ENCODE measurements around the gene ENOSF1.
"Not testable (repeated sequence)": the region's sequence is repeated elsewhere in the genome, so short reads cannot be mapped to it uniquely, and the experiment has no call there.

The ENOSF1 gene

DNA sequence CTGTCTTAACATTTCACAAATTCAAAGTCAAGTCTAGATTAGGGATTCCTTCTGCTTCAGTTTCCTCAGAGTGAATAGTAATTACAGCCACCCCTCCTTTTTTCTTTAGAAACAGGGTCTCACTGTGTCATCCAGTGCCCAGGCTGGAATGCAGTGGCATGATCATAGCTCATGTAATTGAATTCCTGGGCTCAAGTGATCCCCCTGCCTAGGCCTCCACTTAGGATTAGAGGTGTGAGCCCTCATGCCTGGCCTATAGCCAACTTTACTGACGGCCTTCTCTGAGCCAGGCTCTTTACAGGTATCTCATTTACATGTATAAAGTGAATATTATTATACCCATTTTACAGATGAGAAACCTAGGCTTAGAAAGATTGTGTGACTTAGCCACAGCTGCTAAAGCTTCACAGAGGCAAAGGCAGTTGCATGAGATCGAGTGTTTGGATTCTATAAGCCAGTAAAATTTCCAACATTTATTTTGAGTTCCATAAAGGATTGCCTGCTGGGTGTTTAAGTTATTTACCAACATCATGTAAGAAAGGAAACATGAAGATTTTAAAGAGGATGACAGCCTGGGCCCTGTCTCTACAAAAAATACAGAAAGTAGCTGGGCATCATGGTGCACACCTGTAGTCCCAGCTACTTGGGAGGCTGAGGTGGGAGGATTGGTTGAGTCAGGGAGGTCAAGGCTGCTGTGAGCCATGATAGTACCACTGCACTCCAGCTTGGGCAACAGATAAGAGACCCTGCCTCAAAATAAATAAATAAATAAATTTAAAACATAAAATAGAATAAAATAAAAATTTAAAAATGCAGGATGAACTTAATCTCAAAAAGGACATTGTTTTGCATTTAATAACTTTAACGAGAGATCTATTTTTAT, 1.8 kb downstream of the ENOSF1 start:
- DNase-seq, result no peak
- in situ Hi-C loops (cut with HindIII; ENCODE audit: low pct_ligation_motif_present, low pct_unique_long_range_greater_than_20kb, low sequenced_read_pairs), result no loop called here

DNA sequence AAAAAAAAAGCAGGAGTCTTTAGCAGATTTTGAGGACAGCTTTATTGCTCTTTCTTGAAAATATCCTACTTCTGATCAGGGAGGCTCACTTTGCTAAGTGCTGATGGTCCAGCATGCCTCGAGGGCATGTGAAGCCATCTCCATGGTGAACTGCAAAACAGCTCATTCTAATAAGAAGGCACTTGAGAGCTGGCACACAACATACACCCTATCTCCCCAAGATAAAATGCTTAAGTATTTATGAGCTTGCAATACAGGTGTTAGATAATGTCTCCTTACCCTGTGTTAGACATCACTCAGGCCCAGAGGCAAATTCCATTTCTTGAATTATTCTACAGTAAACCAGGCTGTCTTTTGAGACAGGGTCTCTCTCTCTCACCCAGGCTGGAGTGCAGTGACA, 2.7 kb downstream of the ENOSF1 start:
- in situ Hi-C loops (cut with HindIII; ENCODE audit: low pct_ligation_motif_present, low pct_unique_long_range_greater_than_20kb, low sequenced_read_pairs), result no loop called here
- DNase-seq, result no peak

DNA sequence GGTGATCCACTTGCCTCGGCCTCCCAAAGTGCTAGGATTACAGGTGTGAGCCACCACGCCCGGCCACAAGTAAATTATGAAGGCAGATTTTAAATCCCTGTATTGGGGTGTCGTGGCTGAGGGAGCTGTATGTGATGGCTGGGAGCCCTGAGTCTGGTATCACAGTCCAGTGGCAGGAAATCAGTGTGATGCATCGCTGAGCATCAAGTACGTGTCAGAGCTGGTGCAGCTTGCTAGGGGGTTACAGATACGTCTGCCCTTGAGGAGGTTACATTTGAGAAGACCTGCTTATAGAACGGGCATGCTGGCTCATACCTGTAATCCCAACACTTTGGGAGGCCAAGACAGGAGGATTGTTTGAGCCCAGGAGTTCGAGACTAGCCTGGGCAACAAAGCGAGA, 4.3 kb downstream of the ENOSF1 start:
- in situ Hi-C loops (cut with HindIII; ENCODE audit: low pct_ligation_motif_present, low pct_unique_long_range_greater_than_20kb, low sequenced_read_pairs), result no loop called here
- DNase-seq, result no peak

DNA sequence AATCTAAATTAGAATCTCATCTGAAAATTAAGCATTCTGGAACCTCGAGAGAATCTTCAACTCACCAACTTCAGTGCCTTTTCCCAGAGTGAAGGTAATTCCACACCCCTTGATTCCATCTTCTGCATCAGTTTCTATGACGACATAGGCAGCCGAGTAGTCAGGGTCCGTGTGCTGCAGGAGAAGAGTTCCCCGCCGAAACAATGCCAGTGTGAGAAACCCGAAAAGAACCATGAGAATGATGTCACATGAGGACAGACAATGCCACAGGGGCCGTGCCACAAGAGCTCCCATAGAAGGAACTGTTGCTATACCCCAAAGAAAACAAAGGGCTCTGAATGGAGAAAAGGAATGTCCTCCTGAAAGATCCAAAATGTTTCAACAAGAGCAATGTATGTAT, 6.0 kb downstream of the ENOSF1 start:
- in situ Hi-C loops (cut with HindIII; ENCODE audit: low pct_ligation_motif_present, low pct_unique_long_range_greater_than_20kb, low sequenced_read_pairs), result no loop called here
- DNase-seq, result no peak

DNA sequence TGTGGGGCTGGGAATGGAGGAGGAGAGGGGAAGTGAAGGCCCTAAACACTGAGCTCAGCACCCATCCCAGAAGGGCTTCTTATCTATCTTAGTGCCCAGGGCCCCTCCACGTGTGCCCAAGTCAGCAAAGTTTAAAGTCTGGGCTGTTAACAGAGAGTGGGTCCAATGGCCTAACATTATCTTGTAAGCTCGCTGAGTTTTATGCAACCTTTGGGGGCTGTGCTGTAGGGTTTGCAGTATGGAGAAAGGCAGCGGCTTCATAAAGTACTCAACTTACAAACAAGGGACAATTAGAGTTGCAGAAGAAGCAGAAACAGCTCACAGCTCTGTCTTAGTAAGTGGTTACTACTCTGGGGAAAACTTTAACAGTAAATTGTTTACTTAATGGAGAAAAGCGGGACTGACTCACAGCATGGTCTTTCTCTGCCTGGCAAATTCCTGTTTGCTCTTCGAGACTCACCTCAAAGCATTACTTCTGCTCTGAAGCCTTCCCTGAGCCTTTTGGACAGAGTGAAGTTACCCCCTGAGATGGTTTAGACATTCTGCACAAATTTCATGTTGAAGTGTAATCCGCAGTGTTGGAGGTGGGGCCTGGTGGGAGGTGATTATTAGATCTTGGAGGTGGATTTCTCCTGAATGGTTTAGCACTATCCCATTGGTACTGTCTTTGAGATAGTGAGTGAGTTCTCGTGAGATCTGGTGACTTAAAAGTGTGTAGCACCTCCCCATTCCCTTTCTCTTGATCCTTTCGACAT, 9.0 kb downstream of the ENOSF1 start:
- peak; percentile 76 for DNase-seq

DNA sequence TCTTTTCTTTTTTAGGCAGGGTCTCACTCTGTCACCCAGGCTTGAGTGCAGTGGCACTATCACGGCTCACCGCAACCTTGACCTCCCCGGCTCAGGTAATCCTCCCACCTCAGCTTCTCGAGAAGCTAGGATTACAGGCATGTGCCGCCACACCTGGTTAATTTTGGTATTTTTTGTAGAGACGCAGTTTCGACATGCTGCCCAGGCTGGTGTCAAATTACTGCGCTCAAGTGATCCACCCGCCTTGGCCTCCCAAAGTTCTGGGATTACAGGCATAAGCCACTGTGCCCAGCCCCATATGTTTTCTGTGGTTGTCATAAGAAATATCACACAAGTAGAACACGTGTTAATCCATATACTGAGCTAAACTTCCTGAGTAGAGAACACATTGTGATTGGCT, 14.6 kb downstream of the ENOSF1 start:
- DNase-seq, result no peak
- in situ Hi-C loops (cut with HindIII; ENCODE audit: low pct_ligation_motif_present, low pct_unique_long_range_greater_than_20kb, low sequenced_read_pairs), result no loop called here

More for the DNA sequence above, 9.0 kb downstream of the ENOSF1 start:
- in situ Hi-C loops (cut with HindIII; ENCODE audit: low pct_ligation_motif_present, low pct_unique_long_range_greater_than_20kb, low sequenced_read_pairs), result no loop called here

DNA sequence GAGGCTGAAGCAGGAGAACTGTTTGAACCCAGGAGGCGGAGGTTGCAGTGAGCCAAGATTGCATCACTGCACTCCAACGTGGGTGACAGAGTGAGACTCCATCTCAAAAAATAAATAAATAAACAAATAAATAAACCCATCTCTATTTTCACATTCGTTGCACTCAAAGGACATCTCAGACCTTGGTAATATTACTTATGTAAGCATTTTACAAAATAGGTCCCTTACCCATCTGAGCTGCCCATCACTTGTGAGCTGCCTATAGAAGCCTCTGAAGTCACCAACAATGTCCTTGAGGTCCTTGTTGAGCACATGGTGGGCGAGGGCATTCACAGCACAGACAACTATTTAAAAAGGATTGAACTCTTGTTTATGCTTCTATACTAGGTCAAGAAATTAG, 15.4 kb downstream of the ENOSF1 start:
- in situ Hi-C loops (cut with HindIII; ENCODE audit: low pct_ligation_motif_present, low pct_unique_long_range_greater_than_20kb, low sequenced_read_pairs), result no loop called here

DNA sequence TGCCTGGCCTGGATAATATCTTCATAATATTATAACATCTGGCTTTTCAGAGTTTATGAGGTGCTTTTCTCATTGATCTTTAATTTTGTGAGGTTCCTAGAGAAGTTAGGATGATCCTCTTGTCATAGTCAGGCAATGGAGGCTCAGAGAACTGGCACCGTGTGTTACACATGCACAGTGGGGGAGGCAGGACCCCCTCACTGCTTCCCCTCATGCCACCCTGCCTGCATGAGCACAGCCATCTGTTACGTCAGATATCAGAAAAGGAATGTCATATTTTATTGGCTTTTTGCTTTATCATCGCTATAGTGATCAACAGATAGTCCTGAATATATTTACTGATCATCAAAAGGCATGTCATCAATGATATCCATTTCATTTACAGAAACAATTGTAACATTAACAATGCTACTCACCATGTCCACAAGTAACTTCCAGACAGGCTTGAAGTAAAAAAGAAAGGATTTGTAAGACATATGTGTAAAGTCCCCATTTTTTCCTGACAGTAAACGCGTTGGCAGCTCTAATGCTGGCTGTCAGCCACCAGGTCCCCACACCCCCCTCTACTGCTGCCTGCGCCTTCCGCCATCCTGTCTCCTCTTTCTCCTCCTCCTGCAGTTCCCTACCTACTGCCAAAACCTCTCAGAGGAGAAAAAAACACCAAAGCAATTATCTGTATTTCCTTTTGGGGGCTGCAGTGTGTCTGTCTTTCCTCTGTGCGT, 18.8 kb downstream of the ENOSF1 start:
- in situ Hi-C loops (cut with HindIII; ENCODE audit: low pct_ligation_motif_present, low pct_unique_long_range_greater_than_20kb, low sequenced_read_pairs), result no loop called here

More for the DNA sequence above, 15.4 kb downstream of the ENOSF1 start:
- no peak for DNase-seq

DNA sequence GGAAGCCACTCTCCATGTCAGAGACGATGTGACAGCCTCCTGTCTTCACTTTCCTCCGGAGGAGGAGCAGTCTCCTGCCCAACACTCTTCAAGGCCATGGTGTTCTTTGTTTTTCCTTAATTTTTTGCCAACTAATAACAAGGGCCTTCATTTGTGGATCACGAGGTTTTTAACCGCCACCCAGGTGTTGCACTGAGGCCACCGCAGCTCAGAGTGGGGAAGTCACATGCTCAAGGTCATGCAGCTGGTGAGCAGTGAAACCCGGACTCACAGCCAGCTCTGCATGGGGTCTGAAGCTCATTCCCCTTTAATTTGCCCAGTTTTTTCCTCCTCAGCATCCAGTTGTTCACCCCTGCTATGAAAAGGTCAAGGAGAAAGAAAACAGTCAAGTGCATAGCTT, 19.6 kb downstream of the ENOSF1 start:
- no peak for DNase-seq
- in situ Hi-C loops (cut with HindIII; ENCODE audit: low pct_ligation_motif_present, low pct_unique_long_range_greater_than_20kb, low sequenced_read_pairs), result no loop called here

More for the DNA sequence above, 18.8 kb downstream of the ENOSF1 start:
- DNase-seq, result no peak

DNA sequence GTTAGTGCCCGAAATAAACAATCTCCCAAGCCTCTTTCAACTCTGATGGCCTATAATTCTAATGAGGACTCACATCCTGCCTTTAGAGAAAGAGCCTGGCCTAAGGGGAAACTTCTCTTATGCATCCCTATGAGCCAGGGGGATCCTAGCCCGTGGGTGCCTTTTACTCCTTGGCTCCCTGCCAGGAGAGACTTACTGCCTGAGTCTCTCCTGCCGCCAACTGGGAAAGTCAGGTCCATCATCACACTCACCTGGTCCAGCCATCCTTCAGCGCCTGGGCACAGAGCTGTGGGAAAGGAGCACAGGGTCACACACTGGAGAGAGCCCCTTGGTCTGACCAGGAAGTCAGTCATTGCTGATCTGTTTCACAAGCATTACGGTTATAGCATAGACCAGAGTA, 24.1 kb downstream of the ENOSF1 start:
- DNase-seq, result no peak
- in situ Hi-C loops (cut with HindIII; ENCODE audit: low pct_ligation_motif_present, low pct_unique_long_range_greater_than_20kb, low sequenced_read_pairs), result no loop called here

DNA sequence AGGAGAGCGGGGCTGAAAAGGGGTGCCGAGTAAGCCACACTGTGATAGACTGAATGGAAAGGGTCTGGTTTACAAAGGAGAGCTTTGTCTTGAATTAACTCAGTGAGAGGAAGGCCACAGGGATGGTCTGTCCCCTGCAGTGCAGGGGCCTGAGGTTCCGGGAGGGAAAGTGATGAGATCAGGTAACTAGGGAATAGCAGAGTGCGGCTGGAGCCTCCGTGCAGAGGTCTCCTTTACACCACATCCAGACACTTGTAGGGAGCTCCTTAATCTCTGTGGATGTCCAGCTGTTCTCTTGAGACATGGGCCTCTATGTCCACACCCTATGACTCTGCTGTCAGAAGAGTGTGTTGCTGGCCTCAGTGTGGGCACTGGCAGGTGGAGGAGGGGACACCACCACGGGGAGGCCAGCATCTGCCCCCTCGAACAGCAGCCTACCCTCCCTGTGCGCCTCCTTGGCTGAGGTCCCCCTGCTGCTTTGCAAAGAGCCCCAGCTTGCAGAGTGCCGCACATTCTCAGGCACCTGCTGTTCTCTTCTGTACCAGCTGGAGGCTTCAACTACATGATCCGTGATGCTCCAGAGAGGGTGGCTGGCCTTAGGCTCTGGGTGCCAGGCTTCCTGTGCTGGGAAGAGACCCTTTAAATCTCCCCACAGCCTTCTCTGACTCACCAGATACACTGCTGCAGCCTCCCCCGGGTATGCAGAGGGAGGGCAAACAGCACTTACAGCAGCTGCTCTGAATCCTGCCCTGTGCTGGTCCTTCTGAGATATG, 25.9 kb downstream of the ENOSF1 start:
- no peak for DNase-seq
- in situ Hi-C loops (cut with HindIII; ENCODE audit: low pct_ligation_motif_present, low pct_unique_long_range_greater_than_20kb, low sequenced_read_pairs), result no loop called here

DNA sequence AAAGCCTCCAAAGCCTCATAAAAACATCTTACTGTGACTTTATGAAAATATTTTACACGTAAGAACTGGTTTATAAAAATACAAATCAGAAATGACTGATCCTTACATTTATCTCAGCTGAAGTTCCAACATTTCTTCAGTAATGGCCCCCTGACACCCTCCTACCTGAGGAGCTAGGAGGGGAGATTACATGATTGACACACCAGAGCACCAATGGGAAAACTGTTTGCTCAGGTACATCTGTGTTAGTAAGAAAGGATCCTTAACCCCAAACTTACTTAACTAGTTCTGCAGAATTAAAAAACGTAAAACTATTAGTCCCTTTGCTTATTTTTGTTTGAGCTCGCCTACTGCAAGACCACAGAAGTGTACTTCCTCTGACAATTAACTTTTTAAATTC, 27.0 kb downstream of the ENOSF1 start:
- DNase-seq, result no peak
- in situ Hi-C loops (cut with HindIII; ENCODE audit: low pct_ligation_motif_present, low pct_unique_long_range_greater_than_20kb, low sequenced_read_pairs), result no loop called here

DNA sequence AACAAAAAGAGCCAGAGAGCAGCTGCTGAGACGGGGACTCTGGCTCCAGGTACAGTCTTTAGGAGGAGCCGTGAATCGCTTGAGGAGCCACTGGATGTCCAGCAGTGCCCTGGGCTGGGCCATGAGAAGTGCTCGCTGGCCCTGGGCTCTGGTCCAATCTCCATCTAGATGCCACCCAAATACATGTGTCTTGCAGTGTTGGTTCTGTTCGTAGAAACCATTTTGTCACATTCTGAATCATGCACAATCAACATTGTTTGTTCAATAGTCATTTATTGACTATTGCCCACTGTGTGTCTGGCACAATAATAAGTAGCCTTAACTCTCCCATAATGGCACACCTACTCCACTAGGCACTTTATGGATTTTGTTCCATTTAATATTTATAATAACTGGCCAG, 28.9 kb downstream of the ENOSF1 start:
- DNase-seq, result no peak
- in situ Hi-C loops (cut with HindIII; ENCODE audit: low pct_ligation_motif_present, low pct_unique_long_range_greater_than_20kb, low sequenced_read_pairs), result no loop called here

DNA sequence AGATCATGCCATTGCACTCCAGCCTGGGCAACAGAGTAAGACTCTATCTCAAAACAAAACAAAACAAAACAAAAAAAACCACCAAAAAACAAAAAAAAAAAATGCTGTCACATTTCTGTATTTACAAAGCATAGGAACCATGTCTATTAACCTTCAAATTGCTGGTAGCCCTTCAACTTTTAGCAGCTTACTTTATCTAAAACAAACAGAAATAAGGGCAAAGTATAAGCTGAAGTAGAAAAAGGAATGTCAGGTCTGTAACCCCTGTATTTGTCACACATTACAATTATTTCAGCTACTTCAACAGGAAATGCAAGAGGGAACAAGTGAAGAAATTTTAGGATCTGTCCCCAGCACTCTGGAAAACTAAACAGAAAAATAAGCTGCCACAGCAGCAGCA, 29.6 kb downstream of the ENOSF1 start:
- no peak for DNase-seq

DNA sequence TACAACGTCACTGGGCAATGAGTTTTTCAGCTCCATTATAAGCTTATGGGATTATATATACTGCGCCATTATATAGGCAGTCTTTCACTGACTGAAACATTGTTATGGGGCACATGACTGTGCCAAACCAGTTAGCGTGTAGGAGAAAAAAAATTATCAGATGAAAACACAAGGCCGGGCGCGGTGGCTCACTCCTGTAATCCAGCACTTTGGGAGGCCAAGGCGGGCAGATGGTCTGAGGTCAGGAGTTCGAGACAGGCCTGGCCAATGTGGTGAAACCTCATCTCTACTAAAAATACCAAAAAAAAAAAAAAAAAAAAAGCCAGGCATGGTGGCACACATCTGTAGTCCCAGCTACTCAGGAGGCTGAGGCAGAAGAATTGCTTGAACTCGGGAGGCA, 30.0 kb downstream of the ENOSF1 start:
- in situ Hi-C loops (cut with HindIII; ENCODE audit: low pct_ligation_motif_present, low pct_unique_long_range_greater_than_20kb, low sequenced_read_pairs); DNase-seq: not testable (repeated sequence)

More for the DNA sequence above, 29.6 kb downstream of the ENOSF1 start:
- in situ Hi-C loops (cut with HindIII; ENCODE audit: low pct_ligation_motif_present, low pct_unique_long_range_greater_than_20kb, low sequenced_read_pairs), result no loop called here

DNA sequence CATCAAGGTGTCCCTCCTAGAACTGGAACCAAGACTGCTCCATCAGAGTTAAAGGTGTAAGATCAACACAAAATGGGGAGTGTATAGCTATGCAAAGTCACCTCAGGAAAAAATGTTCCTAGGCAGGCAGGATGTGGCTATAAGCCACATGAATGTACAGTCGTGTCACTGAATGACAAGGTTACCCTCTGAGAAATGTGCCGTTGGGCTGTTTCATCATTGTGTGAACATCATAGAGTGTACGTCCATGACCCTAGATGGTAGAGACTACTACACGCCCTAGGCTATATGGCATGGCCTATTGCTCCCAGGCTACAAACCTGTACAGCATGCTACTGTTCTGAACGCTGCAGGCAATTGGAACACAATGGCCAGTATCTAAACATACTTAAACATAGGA, 30.4 kb downstream of the ENOSF1 start:
- DNase-seq, result no peak
- in situ Hi-C loops (cut with HindIII; ENCODE audit: low pct_ligation_motif_present, low pct_unique_long_range_greater_than_20kb, low sequenced_read_pairs), result no loop called here

DNA sequence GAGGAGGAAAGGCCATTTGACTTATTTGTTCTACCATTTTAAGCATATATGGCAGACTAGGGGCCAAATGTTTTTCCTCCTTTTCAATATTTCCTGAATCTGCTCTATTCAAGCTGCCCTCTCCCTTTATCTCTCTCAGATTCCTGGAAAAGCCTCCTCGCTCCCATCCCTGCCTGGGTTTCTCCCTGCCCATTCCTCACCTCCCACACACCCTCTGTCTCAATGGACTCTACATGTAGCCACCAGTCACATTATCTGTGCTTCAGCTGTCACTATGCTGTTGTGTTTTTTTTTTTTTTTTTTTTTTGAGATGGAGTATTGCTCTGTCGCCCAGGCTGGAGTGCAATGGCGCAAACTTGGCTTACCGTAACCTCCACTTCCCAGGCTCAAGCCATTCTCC, 32.0 kb downstream of the ENOSF1 start:
- no peak for DNase-seq
- in situ Hi-C loops (cut with HindIII; ENCODE audit: low pct_ligation_motif_present, low pct_unique_long_range_greater_than_20kb, low sequenced_read_pairs), result no loop called here

DNA sequence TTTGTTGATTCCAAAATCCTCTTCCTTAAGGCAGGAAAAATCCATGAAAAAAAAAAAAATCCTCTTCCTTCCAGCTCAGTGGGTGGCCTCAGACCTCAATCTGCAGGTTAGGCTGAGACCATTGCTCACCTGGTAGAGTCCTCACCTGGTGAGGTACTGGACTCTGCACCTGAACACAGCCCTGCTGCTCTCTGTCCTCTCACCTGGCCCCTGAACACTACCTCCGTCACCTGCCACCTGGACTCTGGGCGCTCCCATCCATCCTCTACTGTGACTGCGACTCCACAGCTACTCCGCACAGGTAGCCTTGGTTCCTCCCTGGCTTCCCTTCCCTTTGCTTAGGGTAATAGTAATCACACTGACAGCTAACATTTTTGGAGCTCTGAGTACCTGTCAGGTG, 32.9 kb downstream of the ENOSF1 start:
- in situ Hi-C loops (cut with HindIII; ENCODE audit: low pct_ligation_motif_present, low pct_unique_long_range_greater_than_20kb, low sequenced_read_pairs), result no loop called here
- no peak for DNase-seq
